Measurements from ENCODE around the gene INO80.
"Not testable (repeated sequence)": the region's sequence is repeated elsewhere in the genome, so short reads cannot be mapped to it uniquely, and the experiment has no call there.

Gene INO80

DNA sequence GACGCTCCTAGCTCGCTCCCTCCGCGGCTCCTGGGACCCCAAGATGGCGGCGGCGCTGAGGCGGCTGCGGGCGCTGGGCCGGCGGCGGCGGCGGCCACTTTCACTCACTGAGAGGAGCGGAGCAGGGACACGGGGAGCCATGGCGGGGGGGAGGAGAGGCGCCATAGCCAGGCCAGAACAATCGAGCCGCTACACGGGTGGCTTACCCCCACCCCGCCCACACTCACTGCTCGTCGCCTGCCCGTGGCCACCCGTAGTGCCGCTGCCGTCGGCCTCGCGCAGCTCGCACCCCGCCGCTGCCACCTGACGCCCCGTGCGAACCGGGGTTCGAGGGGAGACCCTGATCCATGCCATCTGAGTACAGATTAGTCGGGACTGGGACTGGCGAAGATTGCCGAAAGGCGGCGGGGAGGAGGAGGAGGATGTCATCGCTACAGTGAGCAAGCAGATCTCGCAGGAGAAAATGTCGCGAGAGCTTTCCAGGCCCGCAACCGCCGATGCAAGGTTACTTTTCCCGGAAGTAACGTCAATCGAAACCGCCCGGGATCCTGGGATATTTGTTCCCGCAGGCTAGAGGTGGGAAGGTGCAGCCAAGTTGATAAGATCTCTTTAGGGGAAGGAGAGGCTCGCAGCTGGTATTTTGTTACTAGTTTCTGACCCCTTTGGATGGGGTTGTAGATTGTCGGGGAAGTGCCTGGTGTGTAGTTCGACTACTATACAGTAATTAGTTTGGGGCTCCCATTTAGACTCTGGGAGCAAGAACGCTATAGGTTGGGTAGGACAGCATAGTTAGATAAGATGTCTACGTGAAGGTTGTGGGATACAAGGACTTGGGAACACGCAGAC lies at the start of gene INO80:
TSS of gene INO80 (minus strand) at position 165 of the 846 bp plus-strand sequence. CDS start 19,970 bp downstream, outside the sequence.
- DNase-seq = peak; percentile 67

DNA sequence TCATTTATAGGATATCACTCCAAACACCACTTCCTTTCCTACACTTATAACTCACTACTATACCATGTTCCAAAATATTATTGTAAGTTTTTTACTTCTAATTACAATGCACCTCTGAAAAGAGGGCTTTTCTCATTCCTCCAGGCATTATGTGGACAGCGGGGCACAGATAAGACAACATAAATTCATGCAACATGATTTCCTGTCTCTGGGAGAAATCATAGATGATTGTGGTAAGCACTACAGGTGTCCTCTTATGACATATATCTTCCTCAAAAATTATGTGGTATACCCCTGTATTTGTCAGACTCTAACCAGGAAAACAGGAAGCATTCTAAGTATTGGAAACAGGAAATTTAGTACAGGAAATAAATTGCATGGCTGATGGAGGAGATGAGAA lies 45.7 kb upstream of the INO80 start:
- no peak for DNase-seq

DNA sequence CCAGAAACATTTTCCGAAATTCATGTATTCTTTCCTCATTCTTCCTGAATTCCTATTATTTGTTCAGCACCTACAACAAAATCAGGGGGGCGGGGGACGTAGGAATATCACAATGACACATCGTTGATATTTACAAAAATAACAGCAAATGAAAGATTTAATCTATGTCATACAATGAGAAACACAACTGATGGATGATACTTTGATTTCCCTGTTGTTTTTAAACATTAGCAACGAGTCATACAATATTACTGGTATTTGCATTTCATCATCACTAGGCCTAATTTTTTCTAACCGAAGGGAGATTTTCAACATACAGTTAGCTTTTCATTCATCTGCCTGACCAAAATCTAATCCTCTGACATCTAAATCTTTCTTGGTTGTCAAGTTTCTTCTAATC lies 45.3 kb upstream of the INO80 start:
- DNase-seq = no peak

DNA sequence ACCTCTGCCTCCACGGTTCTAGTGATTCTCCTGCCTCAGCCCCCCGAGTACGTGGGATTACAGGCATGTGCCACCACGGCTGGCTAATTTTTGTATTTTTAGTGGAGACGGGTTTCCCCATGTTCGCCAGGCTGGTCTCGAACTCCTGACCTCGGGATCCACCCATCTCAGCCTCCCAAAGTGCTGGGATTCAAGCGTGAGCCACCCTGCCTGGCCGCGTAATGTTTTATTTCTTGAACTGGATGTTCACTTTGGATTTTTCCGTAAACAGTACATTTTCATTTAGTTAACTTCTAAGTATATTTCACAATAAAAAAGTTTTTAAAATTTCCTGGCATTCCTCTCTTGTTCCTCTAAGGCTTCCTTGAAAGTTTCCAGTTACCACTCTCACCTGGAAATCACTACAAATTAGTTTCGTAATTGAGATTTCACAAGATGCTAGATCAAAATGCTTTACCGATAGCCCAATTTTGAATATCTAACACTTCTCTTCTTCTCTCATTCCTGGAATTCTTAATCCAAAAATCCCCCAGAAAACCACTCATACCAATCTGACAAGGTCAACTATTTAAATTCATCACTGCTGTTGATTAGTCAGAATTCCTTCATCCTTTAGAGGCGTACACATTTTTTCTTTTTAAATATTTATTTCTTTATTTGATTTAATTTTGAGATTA lies 44.7 kb upstream of the INO80 start:
- DNase-seq = no peak

GRCh38 chr15:41154412-41154811 lies 38.3 kb upstream of the INO80 start:
- no peak for DNase-seq

- DNase-seq = no peak
These were observed 37.7 kb upstream of the INO80 start for GRCh38 chr15:41153733-41154132.

DNA sequence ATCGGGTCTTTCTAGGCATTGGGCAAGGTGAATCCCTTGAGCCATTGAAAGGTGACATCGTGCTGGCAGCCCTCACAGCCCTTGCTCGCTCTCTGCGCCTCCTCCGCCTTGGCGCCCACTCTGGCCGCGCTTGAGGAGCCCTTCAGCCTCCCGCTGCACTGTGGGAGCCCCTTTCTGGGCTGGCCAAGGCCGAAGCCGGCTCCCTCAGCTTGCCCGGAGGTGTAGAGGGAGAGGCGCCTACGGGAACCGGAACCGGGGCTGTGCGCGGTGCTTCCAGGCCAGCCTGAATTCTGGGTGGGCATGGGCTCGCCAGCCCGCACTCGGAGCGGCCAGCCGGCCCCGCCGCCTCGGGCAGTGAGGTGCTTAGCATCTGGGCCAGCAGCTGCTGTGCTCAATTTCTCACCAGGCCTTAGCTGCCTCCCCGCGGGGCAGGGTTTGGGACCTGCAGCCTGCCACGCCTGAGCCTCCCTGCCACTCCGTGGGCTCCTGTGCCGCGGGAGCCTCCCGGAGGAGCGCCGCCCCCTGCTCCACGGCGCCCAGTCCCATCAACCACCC lies 35.4 kb upstream of the INO80 start:
- DNase-seq = no peak

GRCh38 chr15:41150279-41150678 lies 34.2 kb upstream of the INO80 start:
- DNase-seq = no peak

GRCh38 chr15:41148065-41148464 lies 32.0 kb upstream of the INO80 start:
- no peak for DNase-seq

GRCh38 chr15:41139619-41140018 lies 23.5 kb upstream of the INO80 start:
- DNase-seq = no peak

GRCh38 chr15:41139112-41139511 lies 23.0 kb upstream of the INO80 start:
- not testable (repeated sequence) for DNase-seq

GRCh38 chr15:41135580-41135979 lies 19.5 kb upstream of the INO80 start:
- not testable (repeated sequence) for DNase-seq

GRCh38 chr15:41133454-41133853 lies 17.4 kb upstream of the INO80 start:
- DNase-seq = no peak

GRCh38 chr15:41132094-41132493 lies 16.0 kb upstream of the INO80 start:
- not testable (repeated sequence) for DNase-seq

DNA sequence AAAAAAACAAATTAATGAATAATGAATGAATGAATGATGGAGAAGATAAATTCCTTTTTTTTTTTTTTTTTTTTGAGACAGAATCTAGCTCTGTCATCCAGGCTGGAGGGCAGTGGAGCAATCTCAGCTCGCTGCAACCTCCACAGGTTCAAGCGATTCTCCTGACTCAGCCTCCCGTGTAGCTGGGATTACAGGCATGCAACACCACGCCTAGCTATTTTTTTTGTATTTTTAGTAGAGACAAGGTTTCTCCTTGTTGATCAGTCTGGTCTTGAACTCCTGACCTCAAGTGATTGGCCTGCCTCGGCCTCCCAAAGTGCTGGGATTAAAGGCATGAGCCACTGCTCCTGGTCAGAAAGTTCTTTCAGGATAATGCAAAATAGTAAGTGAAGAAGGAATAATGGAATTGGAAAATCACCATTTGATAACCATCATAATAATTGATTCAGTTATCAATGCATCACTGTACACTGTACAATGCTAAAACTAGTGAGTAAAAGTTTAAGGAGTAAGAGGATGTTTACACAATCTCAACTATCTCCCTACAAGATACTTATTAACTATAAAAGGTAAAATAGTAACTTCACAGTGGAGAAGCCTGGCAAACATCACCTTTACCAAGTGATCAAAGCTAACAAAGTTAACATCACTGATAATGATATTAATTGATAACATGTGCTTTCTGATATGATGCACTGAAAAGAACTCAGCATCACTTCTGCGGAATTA lies 12.3 kb upstream of the INO80 start:
- no peak for DNase-seq

- DNase-seq = no peak
These were observed 10.0 kb upstream of the INO80 start for GRCh38 chr15:41125931-41126642.

- no peak for DNase-seq
These were observed 9.1 kb upstream of the INO80 start for GRCh38 chr15:41125063-41125669.

GRCh38 chr15:41124058-41124457 lies 8.0 kb upstream of the INO80 start:
- no peak for DNase-seq

GRCh38 chr15:41122849-41123248 lies 6.8 kb upstream of the INO80 start:
- DNase-seq = no peak

GRCh38 chr15:41121951-41122350 lies 5.9 kb upstream of the INO80 start:
- DNase-seq = no peak

DNA sequence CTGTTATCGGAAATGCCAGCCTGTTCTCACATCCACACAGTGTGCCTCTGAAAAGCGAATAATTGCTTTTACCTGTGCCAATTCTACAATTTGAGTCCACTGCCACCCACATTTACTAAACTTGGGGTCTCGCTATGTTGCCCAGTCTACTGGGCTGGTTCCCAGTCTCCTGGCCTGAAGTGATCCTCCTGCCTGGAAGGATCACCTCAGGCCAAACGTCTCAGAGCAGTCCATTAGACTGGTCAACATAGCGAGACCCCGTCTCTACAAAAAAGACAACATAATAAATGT lies 827 bp upstream of the INO80 start:
- no peak for DNase-seq

GRCh38 chr15:41115652-41116115 lies 396 bp downstream of the INO80 start:
- no peak for DNase-seq

All from NCI-H2029 treated with DMSO at 0.1 percent for 48 hours (cell line).